GM12872 (cell line): ENCODE data around the gene PIRT.

Experiments used
- CTCF ChIP-seq: IDR thresholded peaks from 3 replicates; pipeline ENCODE4 v1.5.1; 2011; ENCODE audit warnings: low read depth, mild to moderate bottlenecking, low read length, moderate library complexity; ENCODE audit not compliant: insufficient read depth

The PIRT gene

GRCh38 chr17:10779609-10780008 lies 58.3 kb downstream of the PIRT start:
- no peak for TF ChIP-seq CTCF

DNA sequence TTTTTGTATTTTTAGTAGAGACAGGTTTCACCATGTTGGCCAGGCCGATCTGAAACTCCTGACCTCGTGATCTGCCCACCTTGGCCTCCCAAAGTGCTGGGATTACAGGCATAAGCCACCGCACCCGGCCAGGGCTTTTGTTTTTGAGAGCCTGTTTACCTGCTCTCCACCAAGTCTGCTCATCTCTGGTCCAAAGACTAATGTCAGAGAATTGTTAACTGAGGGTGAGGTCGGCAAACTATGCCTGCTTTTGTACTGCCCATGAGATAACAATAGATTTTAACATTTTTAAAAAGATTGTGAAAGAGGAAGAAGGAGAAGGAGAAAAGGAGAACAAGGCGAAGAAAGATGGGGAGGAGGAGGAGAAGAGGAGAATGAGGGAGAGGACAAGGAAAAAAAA lies 60.0 kb downstream of the PIRT start:
- TF ChIP-seq CTCF: no peak

GRCh38 chr17:10777131-10777807 lies 60.6 kb downstream of the PIRT start:
- TF ChIP-seq CTCF: no peak

DNA sequence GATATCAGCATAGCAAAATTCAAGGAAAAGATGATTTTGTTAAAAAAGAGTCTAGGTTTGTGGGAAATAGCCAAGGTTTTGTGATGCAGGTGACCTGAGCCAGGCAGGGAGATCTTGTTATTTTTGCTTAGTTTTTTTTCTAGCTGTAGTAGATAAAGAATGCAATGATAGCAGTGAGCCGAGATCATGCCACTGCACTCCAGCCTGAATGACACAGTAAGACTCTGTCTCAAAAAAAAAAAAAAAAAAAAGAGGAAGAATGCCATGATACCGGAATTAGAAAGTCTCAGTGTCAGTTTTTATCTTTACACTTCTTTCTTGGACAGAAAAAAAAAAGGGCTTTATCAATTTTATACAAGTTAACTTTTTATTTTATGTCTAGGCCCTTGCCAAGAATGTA lies 61.5 kb downstream of the PIRT start:
- TF ChIP-seq CTCF: no peak

DNA sequence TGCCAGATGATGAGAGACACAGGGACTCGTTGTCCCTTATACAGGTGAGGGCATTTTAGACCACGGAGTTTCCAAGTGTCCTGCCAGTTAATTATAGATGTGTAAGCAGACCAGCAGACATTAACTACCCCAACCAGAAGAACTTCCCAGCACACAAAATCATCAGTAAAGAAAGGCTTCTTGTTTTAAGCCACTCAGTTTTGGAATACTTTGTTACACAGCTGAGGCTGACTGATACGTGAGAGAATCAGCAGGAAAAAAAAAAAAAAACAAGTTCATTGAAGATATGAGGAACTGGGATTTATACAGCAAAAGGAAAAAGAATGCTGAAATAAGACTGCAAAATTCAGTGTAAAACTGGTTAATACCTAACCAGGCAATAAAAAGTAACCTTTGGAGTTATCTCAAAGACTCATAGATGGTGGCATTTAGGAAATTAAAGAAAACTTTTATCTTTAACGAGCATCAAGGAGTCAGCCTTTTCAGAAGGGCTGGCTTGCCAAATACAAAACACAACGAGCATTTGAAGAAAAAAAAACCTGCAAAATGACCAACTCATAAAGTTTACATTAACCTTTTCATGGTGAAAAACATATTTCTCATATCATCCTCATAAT lies 62.0 kb downstream of the PIRT start:
- no peak for TF ChIP-seq CTCF

GRCh38 chr17:10775058-10775457 lies 62.8 kb downstream of the PIRT start:
- TF ChIP-seq CTCF: no peak

- TF ChIP-seq CTCF: no peak
These were observed 64.5 kb downstream of the PIRT start for GRCh38 chr17:10773391-10773790.
